IMR-90 (cell line): ENCODE results near the gene SPATA32.

Source experiments
- BHLHE40 ChIP-seq: fragments of 150-350 bp; IDR thresholded peaks from 2 replicates; pipeline ENCODE4 v1.6.1; 2016; ENCODE audit warnings: mild to moderate bottlenecking, low read depth, low read length
- MAFK ChIP-seq: IDR thresholded peaks from 2 replicates; pipeline ENCODE4 v1.6.1; 2012; ENCODE audit warnings: low read depth, low read length, improper control_type of control experiment
- POLR2A ChIP-seq: IDR thresholded peaks from 2 replicates; pipeline ENCODE4 v1.6.1; 2012; ENCODE audit warnings: mild to moderate bottlenecking, low read depth, low read length
- RAD21 ChIP-seq: IDR thresholded peaks from 2 replicates; pipeline ENCODE4 v1.6.1; 2012; ENCODE audit warnings: low read length, improper control_type of control experiment
- RCOR1 ChIP-seq: IDR thresholded peaks from 2 replicates; pipeline ENCODE4 v1.6.1; 2012; ENCODE audit warnings: mild to moderate bottlenecking, low read length, improper control_type of control experiment; ENCODE audit not compliant: insufficient replicate concordance
- RFX5 ChIP-seq: IDR thresholded peaks from 2 replicates; pipeline ENCODE4 v1.8.0; 2012; ENCODE audit warnings: low read depth, mild to moderate bottlenecking, low read length, moderate library complexity
- TF ChIP-seq, protein P1 (sequence below): fragments of 150-350 bp; IDR thresholded peaks from 2 replicates; pipeline ENCODE4 v1.6.1; 2017; ENCODE audit warnings: mild to moderate bottlenecking, antibody characterized with exemption, low read length, low read depth
- TF ChIP-seq, protein P2 (sequence below): conservative IDR thresholded peaks from 2 replicates; pipeline ENCODE4 v1.5.1; 2012; ENCODE audit warnings: mild to moderate bottlenecking, low read depth, low read length, improper control_type of control experiment
- TF ChIP-seq, protein P3 (sequence below): fragments of 150-350 bp; IDR thresholded peaks from 2 replicates; pipeline ENCODE4 v1.6.1; 2016; ENCODE audit warnings: low read depth, mild to moderate bottlenecking, low read length, moderate library complexity, borderline replicate concordance

DNA sequence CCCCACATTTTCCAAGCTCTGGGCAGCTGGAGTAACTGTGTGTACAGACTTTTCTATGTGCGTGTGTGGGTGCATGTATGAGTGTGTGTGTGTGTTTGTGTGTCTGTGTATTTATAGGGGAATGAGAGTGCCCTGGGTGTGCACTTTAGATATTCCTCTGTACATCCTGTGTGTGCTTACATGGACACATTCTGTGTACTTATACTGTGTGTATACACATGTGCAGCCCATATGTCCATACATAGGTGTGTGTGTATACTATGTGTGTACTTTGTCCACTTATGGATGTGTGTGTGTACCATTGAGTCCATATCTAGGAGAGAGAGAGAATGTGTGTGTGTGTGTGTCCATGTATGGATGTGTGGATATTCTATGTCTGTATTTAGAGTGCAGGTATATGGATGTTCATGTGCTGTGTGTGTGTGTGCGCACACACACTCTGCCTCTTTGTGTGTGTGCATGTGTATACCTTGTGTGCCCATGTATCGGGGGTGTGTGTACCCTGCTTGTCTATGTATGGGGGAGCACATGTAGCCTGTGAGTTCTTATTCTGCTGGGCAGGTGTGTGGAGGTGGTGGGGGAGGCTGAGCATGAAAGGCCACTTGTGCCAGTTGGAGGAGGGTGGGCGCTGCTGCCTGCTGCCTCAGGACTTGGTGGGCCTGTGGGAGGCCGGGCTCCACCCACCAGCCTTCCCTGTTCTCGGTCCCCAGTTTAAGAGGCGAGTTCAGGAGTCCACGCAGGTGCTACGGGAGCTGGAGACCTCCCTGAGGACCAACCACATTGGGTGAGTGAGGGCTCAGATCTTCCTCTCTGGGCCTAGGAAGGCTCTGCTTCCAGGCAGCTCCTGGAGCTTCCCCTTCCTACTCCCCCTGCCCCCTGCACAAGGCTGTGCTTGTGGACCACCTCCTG, 29.1 kb downstream of the SPATA32 start:
- TF ChIP-seq MAFK: no peak
- no peak for TF ChIP-seq POLR2A
- no peak for TF ChIP-seq RFX5
- TF ChIP-seq, protein P1, sequence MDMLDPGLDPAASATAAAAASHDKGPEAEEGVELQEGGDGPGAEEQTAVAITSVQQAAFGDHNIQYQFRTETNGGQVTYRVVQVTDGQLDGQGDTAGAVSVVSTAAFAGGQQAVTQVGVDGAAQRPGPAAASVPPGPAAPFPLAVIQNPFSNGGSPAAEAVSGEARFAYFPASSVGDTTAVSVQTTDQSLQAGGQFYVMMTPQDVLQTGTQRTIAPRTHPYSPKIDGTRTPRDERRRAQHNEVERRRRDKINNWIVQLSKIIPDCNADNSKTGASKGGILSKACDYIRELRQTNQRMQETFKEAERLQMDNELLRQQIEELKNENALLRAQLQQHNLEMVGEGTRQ: no peak
- TF ChIP-seq, protein P2, sequence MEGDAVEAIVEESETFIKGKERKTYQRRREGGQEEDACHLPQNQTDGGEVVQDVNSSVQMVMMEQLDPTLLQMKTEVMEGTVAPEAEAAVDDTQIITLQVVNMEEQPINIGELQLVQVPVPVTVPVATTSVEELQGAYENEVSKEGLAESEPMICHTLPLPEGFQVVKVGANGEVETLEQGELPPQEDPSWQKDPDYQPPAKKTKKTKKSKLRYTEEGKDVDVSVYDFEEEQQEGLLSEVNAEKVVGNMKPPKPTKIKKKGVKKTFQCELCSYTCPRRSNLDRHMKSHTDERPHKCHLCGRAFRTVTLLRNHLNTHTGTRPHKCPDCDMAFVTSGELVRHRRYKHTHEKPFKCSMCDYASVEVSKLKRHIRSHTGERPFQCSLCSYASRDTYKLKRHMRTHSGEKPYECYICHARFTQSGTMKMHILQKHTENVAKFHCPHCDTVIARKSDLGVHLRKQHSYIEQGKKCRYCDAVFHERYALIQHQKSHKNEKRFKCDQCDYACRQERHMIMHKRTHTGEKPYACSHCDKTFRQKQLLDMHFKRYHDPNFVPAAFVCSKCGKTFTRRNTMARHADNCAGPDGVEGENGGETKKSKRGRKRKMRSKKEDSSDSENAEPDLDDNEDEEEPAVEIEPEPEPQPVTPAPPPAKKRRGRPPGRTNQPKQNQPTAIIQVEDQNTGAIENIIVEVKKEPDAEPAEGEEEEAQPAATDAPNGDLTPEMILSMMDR: no peak
- TF ChIP-seq, protein P3, sequence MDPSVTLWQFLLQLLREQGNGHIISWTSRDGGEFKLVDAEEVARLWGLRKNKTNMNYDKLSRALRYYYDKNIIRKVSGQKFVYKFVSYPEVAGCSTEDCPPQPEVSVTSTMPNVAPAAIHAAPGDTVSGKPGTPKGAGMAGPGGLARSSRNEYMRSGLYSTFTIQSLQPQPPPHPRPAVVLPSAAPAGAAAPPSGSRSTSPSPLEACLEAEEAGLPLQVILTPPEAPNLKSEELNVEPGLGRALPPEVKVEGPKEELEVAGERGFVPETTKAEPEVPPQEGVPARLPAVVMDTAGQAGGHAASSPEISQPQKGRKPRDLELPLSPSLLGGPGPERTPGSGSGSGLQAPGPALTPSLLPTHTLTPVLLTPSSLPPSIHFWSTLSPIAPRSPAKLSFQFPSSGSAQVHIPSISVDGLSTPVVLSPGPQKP: no peak
- no peak for TF ChIP-seq RCOR1
- TF ChIP-seq BHLHE40: no peak
- no peak for TF ChIP-seq RAD21
